Caco-2 (cell line): ENCODE data around the gene KIAA0930. TPM values are rescaled to one million over a fixed set of nuclear protein-coding genes. Genes with fewer than 3 reads are reported as not detected.
A peak's percentile ranks its signal among the peaks of the same experiment; 100 is the strongest.

Experiments used
- BruUV-seq: library from RNA; stranded (reverse); fragments of 400-500 nt; replicated peaks from 2 replicates; lab custom pipeline; 2021; lab: Mats Ljungman, UMichigan
- CTCF ChIA-PET: fragments of 300-600 bp; sonication (Branson Sonifier 250); formaldehyde crosslinking; loops from one replicate; lab custom pipeline; 2022; ENCODE audit warnings: antibody characterized with exemption; lab: Charles Lee
- POLR2A ChIA-PET: fragments of 300-600 bp; sonication (Branson Sonifier 250); formaldehyde crosslinking; loops from one replicate; lab custom pipeline; 2022; ENCODE audit warnings: antibody characterized with exemption; lab: Charles Lee
- DNase-seq, 2 experiments: peaks; one replicate each; pipeline versions ENCODE4 v3.0.0 to v3.0.0-alpha.2; 2020 to 2022
- H3K27me3 ChIP-seq: replicated peaks from 2 replicates; pipeline ENCODE4 v1.6.0; 2011; ENCODE audit warnings: low read length; ENCODE audit not compliant: control insufficient read depth, insufficient read depth
- H3K36me3 ChIP-seq: 2 replicates; pipeline ENCODE4 v1.5.1; 2011; ENCODE audit warnings: low read length; ENCODE audit not compliant: control insufficient read depth, insufficient read depth
- H3K4me1 ChIP-seq: fragments of 250-450 bp; sonication (Bioruptor Pico); 2 replicates; pipeline ENCODE4 v1.5.1; 2020; ENCODE audit warnings: mild to moderate bottlenecking
- H3K4me3 ChIP-seq: 2 replicates; pipeline ENCODE4 v1.5.1; 2011; ENCODE audit warnings: low read depth, mild to moderate bottlenecking, control low read depth, low read length
- H3K9me3 ChIP-seq: fragments of 250-450 bp; sonication (Bioruptor Pico); 2 replicates; pipeline ENCODE4 v1.5.1; 2020; ENCODE audit warnings: mild to moderate bottlenecking, moderate library complexity
- H3K27ac Mint-ChIP-seq: one replicate; pipeline ENCODE4 v1.8.0; 2022; ENCODE audit warnings: mixed read lengths; ENCODE audit not compliant: unreplicated experiment
- H3K27me3 Mint-ChIP-seq: one replicate; pipeline ENCODE4 v1.8.0; 2022; ENCODE audit warnings: mixed read lengths; ENCODE audit not compliant: insufficient read depth, unreplicated experiment
- H3K36me3 Mint-ChIP-seq: one replicate; pipeline ENCODE4 v1.8.0; 2022; ENCODE audit warnings: mild to moderate bottlenecking, mixed read lengths; ENCODE audit not compliant: insufficient read depth, unreplicated experiment
- H3K4me1 Mint-ChIP-seq: one replicate; pipeline ENCODE4 v1.8.0; 2022; ENCODE audit warnings: low read depth, mixed read lengths; ENCODE audit not compliant: unreplicated experiment
- H3K4me3 Mint-ChIP-seq: one replicate; pipeline ENCODE4 v1.8.0; 2022; ENCODE audit warnings: mild to moderate bottlenecking, moderate library complexity, mixed read lengths; ENCODE audit not compliant: unreplicated experiment
- H3K9me3 Mint-ChIP-seq: one replicate; pipeline ENCODE4 v1.8.0; 2022; ENCODE audit warnings: mixed read lengths; ENCODE audit not compliant: unreplicated experiment
- CTCF ChIP-seq, 2 experiments: fragments of 200-600 bp in 1 of 2; IDR thresholded peaks; 1 replicate in 1 of 2; 2 replicates in 1 of 2; pipeline versions ENCODE4 v1.5.1 to v1.8.0; 2011 to 2022; ENCODE audit warnings: antibody characterized with exemption in 1 of 2, control low read depth in 1 of 2, inconsistent platforms in 1 of 2, low read depth in 1 of 2, low read length in 1 of 2, mild to moderate bottlenecking in 1 of 2, moderate library complexity in 1 of 2; ENCODE audit not compliant: insufficient read depth in 1 of 2, severe bottlenecking in 1 of 2, unreplicated experiment in 1 of 2
- intact Hi-C: fragments of 100-400 bp; cut with micrococcal nuclease; formaldehyde crosslinking; loops from one replicate; pipeline ENCODE4 v1.10.0; 2022; ENCODE audit not compliant: unreplicated experiment
- total RNA-seq: library from RNA; stranded (reverse); gene quantifications from 2 replicates; pipeline ENCODE4 v1.2.3, GENCODE V29; 2022

The KIAA0930 gene
- total RNA-seq, 1 experiment from 2014 or later = 34.7 TPM

- Mint-ChIP-seq H3K27me3 (no peaks in the 10 kb centered on the region), H3K4me3 (no peak overlapping the region), H3K4me1 (no peaks in the 10 kb centered on the region), H3K27ac (no peak overlapping the region), H3K9me3 (no peaks in the 10 kb centered on the region), H3K36me3 (no peaks in the 10 kb centered on the region)
- peak; percentile 47 to 66 for TF ChIP-seq CTCF (IDR thresholded peaks at IDR 0.05; ENCODE audit: insufficient read depth in 1 of 2, low read depth in 1 of 2, low read length in 1 of 2, severe bottlenecking in 1 of 2, unreplicated experiment in 1 of 2)
- CTCF ChIA-PET = interaction anchor here (1.1 to 1.3 kb wide), 2 partner anchors 10 to 37 kb away, joined by 3 to 4 read pairs; no protein-coding TSS in a partner anchor
- Histone ChIP-seq H3K27me3 (no peaks in the 10 kb centered on the region), H3K4me1 (no peaks in the 10 kb centered on the region), H3K4me3 (no peak overlapping the region), H3K36me3 (no peaks in the 10 kb centered on the region), H3K9me3 (no peaks in the 10 kb centered on the region)
- peak in 1 of 2 experiments; percentile 24 for DNase-seq
- POLR2A ChIA-PET = no interaction called here
- intact Hi-C loops = no loop called here
- no TSS peak for BruUV-seq
Observed at GRCh38 chr22:45208993-45209838, 31.5 kb downstream of the KIAA0930 start.

GRCh38 chr22:45208696-45208992, 32.0 kb downstream of the KIAA0930 start:
- no peak for TF ChIP-seq CTCF (IDR thresholded peaks at IDR 0.05; ENCODE audit: insufficient read depth in 1 of 2, low read depth in 1 of 2, low read length in 1 of 2, severe bottlenecking in 1 of 2, unreplicated experiment in 1 of 2)
- no peak overlapping the region for H3K4me3 ChIP-seq
- Mint-ChIP-seq H3K27me3 (no peaks in the 10 kb centered on the region), H3K9me3 (no peaks in the 10 kb centered on the region), H3K4me1 (no peaks in the 10 kb centered on the region), H3K36me3 (no peaks in the 10 kb centered on the region), H3K27ac (no peak overlapping the region), H3K4me3 (no peak overlapping the region)
- H3K9me3 ChIP-seq = no peaks in the 10 kb centered on the region
- no peaks in the 10 kb centered on the region for H3K36me3 ChIP-seq
- no TSS peak for BruUV-seq
- intact Hi-C loops = no loop called here
- no peak for DNase-seq
- H3K4me1 ChIP-seq = no peaks in the 10 kb centered on the region
- POLR2A ChIA-PET = no interaction called here
- H3K27me3 ChIP-seq = no peaks in the 10 kb centered on the region
- CTCF ChIA-PET = interaction anchor here (1.1 to 1.3 kb wide), 2 partner anchors 10 to 37 kb away, joined by 3 to 4 read pairs; no protein-coding TSS in a partner anchor

- no TSS peak for BruUV-seq
- DNase-seq = no peak
- no peaks in the 10 kb centered on the region for H3K4me1 Mint-ChIP-seq
- CTCF ChIA-PET = interaction anchor here (0.6 to 1.3 kb wide), 3 partner anchors 11 to 566 kb away, joined by 3 to 4 read pairs (median 3); no protein-coding TSS in a partner anchor
- H3K27me3 Mint-ChIP-seq = no peaks in the 10 kb centered on the region
- H3K4me3 Mint-ChIP-seq = no peak overlapping the region
- Histone ChIP-seq H3K9me3 (no peaks in the 10 kb centered on the region), H3K27me3 (no peaks in the 10 kb centered on the region), H3K4me3 (no peak overlapping the region), H3K4me1 (no peaks in the 10 kb centered on the region), H3K36me3 (no peaks in the 10 kb centered on the region)
- H3K36me3 Mint-ChIP-seq = no peaks in the 10 kb centered on the region
- no peak for TF ChIP-seq CTCF (IDR thresholded peaks at IDR 0.05; ENCODE audit: insufficient read depth in 1 of 2, low read depth in 1 of 2, low read length in 1 of 2, severe bottlenecking in 1 of 2, unreplicated experiment in 1 of 2)
- POLR2A ChIA-PET = no interaction called here
- H3K27ac Mint-ChIP-seq = peak overlapping the region; percentile 49
- no peaks in the 10 kb centered on the region for H3K9me3 Mint-ChIP-seq
- intact Hi-C loops = no loop called here
Observed at GRCh38 chr22:45207981-45208664, 32.6 kb downstream of the KIAA0930 start.
